Measurements from ENCODE around the gene OCSTAMP. TPM values are rescaled to one million over a fixed set of nuclear protein-coding genes. Genes with fewer than 3 reads are reported as not detected.

The OCSTAMP gene
- total and polyA plus RNA-seq, 10 of the 15 experiments (the other 5 are each of a cell fraction or from before 2014, with no cell fraction given) = 0.09 to 0.46 (median 0.22) TPM; not detected in 2

- Histone ChIP-seq H3K36me3 (ENCODE audit: control insufficient read depth in 2 of 2, insufficient read depth in 2 of 2, low read length in 1 of 2) (no peaks in the 10 kb centered on the region), H3K4me3 (no peak overlapping the region), H3K9me3 (replicated peaks; ENCODE audit: control insufficient read depth, insufficient read depth, low read length) (no peaks in the 10 kb centered on the region), H3K9ac (ENCODE audit: control insufficient read depth, insufficient read depth, low read length) (no peak overlapping the region), H3K27ac (ENCODE audit: control insufficient read depth, insufficient read depth) (no peak overlapping the region), H3K79me2 (ENCODE audit: control insufficient read depth, insufficient read depth, low read length) (no peaks in the 10 kb centered on the region), H3K27me3 (replicated peaks in 1 of 2; ENCODE audit: control insufficient read depth in 2 of 2, insufficient read depth in 2 of 2, low read length in 1 of 2) (no peaks in the 10 kb centered on the region; a peak in 1 of 4 replicates), H3K4me1 (ENCODE audit: control insufficient read depth, insufficient read depth, low read length) (peaks cover 10% of the 10 kb centered on the region), H4K20me1 (ENCODE audit: control insufficient read depth, insufficient read depth) (no peaks in the 10 kb centered on the region), H3K4me2 (ENCODE audit: control insufficient read depth, insufficient read depth) (no peak overlapping the region), H2AFZ (ENCODE audit: control insufficient read depth, low read depth, low read length) (no peak overlapping the region)
- WGBS (ENCODE audit: insufficient coverage, insufficient replicate concordance, low lambda C conversion rate, missing lambda C conversion rate) = 2% methylated on average over 2 of the region's 2 CpGs
- no TSS peak for BruUV-seq (replicated peaks)
- ChIA-PET POLR2A (no interaction called here), RAD21 (ENCODE audit: unreplicated experiment) (no interaction called here), CTCF (no interaction called here), SMC1A (ENCODE audit: uncharacterized antibody, unreplicated experiment) (no interaction called here)
- ATAC-seq (no peak), FAIRE-seq (no peak), DNase-seq (ENCODE audit: low read depth, low spot score) (no peak)
- in situ Hi-C loops (cut with MboI) (no loop called here), intact Hi-C loops (cut with micrococcal nuclease; ENCODE audit: unreplicated experiment) (no loop called here)
- no peak for TF ChIP-seq JUND (IDR thresholded peaks at IDR 0.05; ENCODE audit: low read depth, low read length)
- no peak for TF ChIP-seq NFXL1 (IDR thresholded peaks at IDR 0.05; ENCODE audit: borderline replicate concordance)
- no peak for TF ChIP-seq CREM (IDR thresholded peaks at IDR 0.05; ENCODE audit: low read depth)
- TF ChIP-seq ATF2 (IDR thresholded peaks at IDR 0.05; ENCODE audit: low read length) = no peak
- no peak for TF ChIP-seq EED (IDR thresholded peaks at IDR 0.05; ENCODE audit: low read depth)
- no peak for TF ChIP-seq SMC3 (IDR thresholded peaks at IDR 0.05; ENCODE audit: borderline replicate concordance, low read length)
- no peak for TF ChIP-seq TCF7 (IDR thresholded peaks at IDR 0.05; ENCODE audit: borderline replicate concordance)
- no peak for TF ChIP-seq EP300 (IDR thresholded peaks at IDR 0.05; ENCODE audit: borderline replicate concordance in 1 of 2, control insufficient read depth in 1 of 2, low read depth in 2 of 2, low read length in 2 of 2)
- no peak for TF ChIP-seq ZBTB4 (CRISPR knock-in tag; IDR thresholded peaks at IDR 0.05)
- TF ChIP-seq FOXM1 (IDR thresholded peaks at IDR 0.05; ENCODE audit: low read depth, low read length) = no peak
- no peak for TF ChIP-seq ATF3 (IDR thresholded peaks at IDR 0.05; ENCODE audit: borderline replicate concordance, extremely low read depth, low read depth, low read length)
- no peak for TF ChIP-seq IRF3 (IDR thresholded peaks at IDR 0.05)
- no peak for TF ChIP-seq BHLHE40 (IDR thresholded peaks at IDR 0.05; ENCODE audit: borderline replicate concordance in 1 of 2, low read depth in 2 of 2, low read length in 1 of 2)
- no peak for TF ChIP-seq ZBTB11 (CRISPR knock-in tag; IDR thresholded peaks at IDR 0.05)
- no peak for TF ChIP-seq RAD51 (IDR thresholded peaks at IDR 0.05)
These were observed 34.1 kb upstream of the OCSTAMP start for GRCh38 chr20:46584508-46584907.
